NCI-H748 (cell line): Measurements from ENCODE around the gene SLX1A.
A peak's percentile ranks its signal among the peaks of the same experiment; 100 is the strongest.
"Not testable (repeated sequence)": the region's sequence is repeated elsewhere in the genome, so short reads cannot be mapped to it uniquely, and the experiment has no call there.

Experiments used
- DNase-seq: peaks from one replicate; lab custom pipeline; 2025; ENCODE audit not compliant: unreplicated experiment; lab: John Stamatoyannopoulos, UW

Gene SLX1A

GRCh38 chr16:30184096-30184890 is 9.4 kb upstream of the SLX1A start:
- DNase-seq: peak; percentile 86

GRCh38 chr16:30184891-30185682 is 8.6 kb upstream of the SLX1A start:
- DNase-seq: no peak

GRCh38 chr16:30185683-30186421 is 7.8 kb upstream of the SLX1A start:
- no peak for DNase-seq

- no peak for DNase-seq
These were observed 7.3 kb upstream of the SLX1A start for GRCh38 chr16:30186444-30186781.

- no peak for DNase-seq
These were observed 6.7 kb upstream of the SLX1A start for GRCh38 chr16:30186782-30187555.

GRCh38 chr16:30187556-30187865 is 6.2 kb upstream of the SLX1A start:
- DNase-seq: no peak

- DNase-seq: no peak
These were observed 5.6 kb upstream of the SLX1A start for GRCh38 chr16:30187971-30188561.

GRCh38 chr16:30191158-30191557 is 2.5 kb upstream of the SLX1A start:
- DNase-seq: not testable (repeated sequence)

GRCh38 chr16:30193098-30193497 is 577 bp upstream of the SLX1A start:
- DNase-seq: not testable (repeated sequence)

- not testable (repeated sequence) for DNase-seq
These were observed 674 bp downstream of the SLX1A start for GRCh38 chr16:30194172-30194925.

- DNase-seq: not testable (repeated sequence)
These were observed 3.3 kb downstream of the SLX1A start for GRCh38 chr16:30197001-30197400.

- DNase-seq: not testable (repeated sequence)
These were observed 5.4 kb downstream of the SLX1A start, which contains the start of gene SULT1A3 for GRCh38 chr16:30199049-30199448. Gene SULT1A3 (plus strand): TSS chr16:30199255. CDS start chr16:30200729, 1,474 bp downstream.

- not testable (repeated sequence) for DNase-seq
These were observed 6.1 kb downstream of the SLX1A start for GRCh38 chr16:30199608-30200343.

GRCh38 chr16:30205541-30206236 is 12.0 kb downstream of the SLX1A start:
- not testable (repeated sequence) for DNase-seq

GRCh38 chr16:30206252-30206651 is 12.6 kb downstream of the SLX1A start:
- DNase-seq: not testable (repeated sequence)

GRCh38 chr16:30207063-30207704 is 13.5 kb downstream of the SLX1A start:
- DNase-seq: not testable (repeated sequence)

- not testable (repeated sequence) for DNase-seq
These were observed 15.4 kb downstream of the SLX1A start for GRCh38 chr16:30209032-30209431.

GRCh38 chr16:30211414-30211813 is 17.7 kb downstream of the SLX1A start:
- not testable (repeated sequence) for DNase-seq
